DOHH2 (cell line): ENCODE results near the gene MGP.

Source experiments
- CTCF ChIP-seq: fragments of 200-600 bp; sonication (generic); IDR thresholded peaks from one replicate; pipeline ENCODE4 v1.5.1; 2014; ENCODE audit warnings: antibody characterized with exemption, mild to moderate bottlenecking, low read depth, low read length; ENCODE audit not compliant: poor library complexity, severe bottlenecking
- EZH2phosphoT487 ChIP-seq: fragments of 200-600 bp; sonication (generic); IDR thresholded peaks from 2 replicates; pipeline ENCODE4 v1.6.1; 2017; ENCODE audit warnings: borderline replicate concordance, mild to moderate bottlenecking, antibody characterized with exemption, low read length, moderate library complexity, mixed read lengths

GRCh38 chr12:14850929-14851663, 34.6 kb downstream of the MGP start:
- TF ChIP-seq CTCF: no peak
- TF ChIP-seq EZH2phosphoT487: no peak
